HUDEP-2 (cell line): ENCODE results near the gene WNT7B.

Experiments
- DNase-seq, 76 experiments: peaks; one replicate each; lab custom pipeline; 2025; ENCODE audit not compliant: unreplicated experiment in 76 of 76; lab: John Stamatoyannopoulos, UW

The WNT7B gene

DNA sequence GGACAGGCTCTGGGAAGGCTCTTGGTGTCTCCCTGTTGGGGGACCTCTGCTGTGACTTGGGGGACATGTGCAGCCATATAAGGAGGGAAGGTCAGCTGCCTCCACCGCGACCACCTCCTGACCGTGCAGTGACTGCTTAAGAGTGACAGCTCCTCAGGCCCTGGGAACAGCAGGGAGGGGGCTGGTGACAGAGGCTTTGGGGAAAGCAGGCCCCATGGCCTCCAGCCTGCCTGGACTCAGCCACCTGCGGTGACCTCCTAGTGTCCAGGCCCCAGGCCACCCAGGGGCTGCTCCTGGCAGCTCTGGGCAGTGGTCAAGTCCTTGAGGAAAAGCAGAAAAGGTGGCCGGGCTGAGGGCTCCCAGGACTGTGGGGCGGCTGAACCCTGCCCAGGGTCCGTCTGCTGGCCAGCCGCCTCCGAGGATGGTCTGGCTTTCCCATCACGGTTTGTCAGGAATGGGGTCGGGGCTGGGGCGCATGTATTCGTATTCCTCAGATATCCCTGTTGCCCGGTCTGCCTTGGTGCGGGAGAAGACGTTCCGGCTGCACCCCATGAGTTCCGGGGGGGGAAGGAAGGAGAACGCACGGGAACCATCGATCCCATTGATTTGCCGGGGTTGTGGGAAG lies 96.8 kb downstream of the WNT7B start:
- DNase-seq = no peak

DNA sequence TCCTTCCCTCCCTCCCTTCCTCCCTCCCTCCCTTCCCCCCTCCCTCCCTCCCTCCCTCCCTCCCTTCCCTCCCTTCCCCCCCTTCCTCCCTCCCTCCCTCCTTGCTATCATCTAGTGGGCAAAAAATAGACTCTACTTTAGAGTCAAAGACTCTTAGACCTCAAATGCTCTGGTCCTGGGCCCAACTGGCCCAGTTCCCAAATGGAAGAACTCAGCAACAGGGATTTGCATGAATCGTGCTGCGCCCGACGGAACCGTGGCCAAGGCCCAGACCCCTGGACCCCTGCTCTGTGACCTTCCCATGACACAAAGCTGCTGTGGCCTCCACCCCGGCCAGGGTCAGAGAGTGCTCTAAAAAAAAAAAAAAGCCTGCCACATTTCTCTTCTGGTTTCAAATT lies 97.4 kb downstream of the WNT7B start:
- no peak for DNase-seq

DNA sequence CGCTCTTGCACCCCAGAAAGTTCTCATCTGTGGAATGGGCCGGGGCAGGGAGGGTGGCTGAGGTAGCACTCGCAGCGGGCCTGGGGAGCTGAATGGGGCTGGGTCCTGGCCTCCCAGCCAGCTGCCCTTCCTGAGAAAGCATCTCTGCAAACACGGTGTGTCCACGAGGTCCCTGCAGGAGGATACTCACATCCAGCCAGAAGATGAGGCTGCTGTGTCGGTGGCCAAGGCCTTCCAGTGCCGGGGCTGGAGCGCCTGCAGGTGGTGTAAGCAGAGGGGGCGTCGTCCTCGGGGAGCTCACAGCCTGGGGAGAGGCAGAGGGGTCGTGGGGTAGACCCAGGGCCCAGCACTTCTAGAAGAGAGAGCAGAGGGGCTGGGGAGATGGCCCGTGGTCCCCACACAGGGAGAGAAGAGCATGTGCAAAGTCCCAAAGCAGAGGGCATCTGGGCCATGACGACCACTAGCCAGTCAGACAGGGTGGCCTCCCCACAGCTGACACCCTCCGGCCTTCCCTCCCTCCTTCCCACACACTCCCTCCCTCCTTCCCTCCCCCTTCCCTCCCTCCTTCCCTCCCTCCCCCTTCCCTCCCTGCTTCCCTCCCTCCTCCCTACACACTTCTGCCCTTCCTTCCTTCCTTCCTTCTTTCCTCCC lies 97.9 kb downstream of the WNT7B start:
- no peak for DNase-seq

DNA sequence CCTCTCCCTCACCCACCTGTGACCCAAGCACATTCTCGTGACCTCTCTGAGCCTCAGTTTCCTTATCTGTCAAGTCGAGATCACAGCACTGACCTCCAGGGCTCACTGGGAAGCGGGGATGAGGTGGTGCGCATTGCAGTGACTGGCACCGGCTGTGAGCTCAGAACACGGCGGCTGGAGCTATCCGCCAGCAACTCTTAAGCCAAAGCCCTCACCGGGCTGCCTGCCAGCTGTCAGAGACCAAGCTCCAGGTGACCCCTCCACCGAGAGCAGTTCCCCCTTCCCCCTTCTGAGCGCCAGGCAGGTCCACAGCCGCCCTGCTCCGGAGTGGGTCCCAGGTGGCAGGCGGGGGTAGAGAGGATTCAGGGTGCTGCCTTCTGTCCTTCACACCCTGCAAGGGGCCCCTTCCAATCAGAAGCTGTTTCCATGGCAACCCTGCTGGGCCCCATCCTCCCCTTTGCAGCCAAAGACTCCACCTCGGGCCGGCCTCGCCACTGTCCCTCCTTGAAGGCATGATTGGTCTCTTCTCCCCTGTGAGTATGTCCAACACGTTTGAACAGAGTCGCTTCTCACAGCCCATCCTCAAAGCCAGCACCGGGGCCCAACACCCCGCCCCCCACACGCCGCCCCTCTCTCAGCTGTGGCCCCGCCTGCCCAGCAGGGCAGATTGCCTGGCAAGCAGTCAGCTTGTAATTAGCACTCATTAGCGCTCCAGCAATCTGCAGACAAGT lies 98.7 kb downstream of the WNT7B start:
- DNase-seq = no peak

DNA sequence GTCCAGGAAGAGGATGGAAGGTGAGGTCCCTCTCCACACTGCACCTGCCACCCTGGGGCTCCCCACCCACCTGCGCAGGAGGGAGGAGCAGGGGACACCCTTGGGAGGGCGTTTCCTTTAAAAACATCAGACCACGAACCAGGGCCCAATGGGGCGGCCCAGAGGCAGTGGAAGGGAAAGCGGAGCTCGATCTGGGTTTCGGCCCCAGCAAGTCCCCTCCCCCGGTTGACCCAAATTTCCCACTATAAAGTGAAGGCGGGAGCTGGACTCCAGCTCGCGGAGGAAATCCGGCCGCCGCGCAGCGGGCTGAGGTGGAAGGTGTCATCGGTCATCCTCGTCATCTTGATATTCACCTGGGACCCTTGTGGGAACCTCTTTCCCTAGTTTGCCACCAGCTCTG lies 99.3 kb downstream of the WNT7B start:
- no peak for DNase-seq

GRCh38 chr22:45877036-45877380 lies 100.0 kb downstream of the WNT7B start:
- no peak for DNase-seq

GRCh38 chr22:45876136-45877035 lies 100.6 kb downstream of the WNT7B start:
- DNase-seq = no peak

GRCh38 chr22:45872659-45873263 lies 104.2 kb downstream of the WNT7B start:
- no peak for DNase-seq

DNA sequence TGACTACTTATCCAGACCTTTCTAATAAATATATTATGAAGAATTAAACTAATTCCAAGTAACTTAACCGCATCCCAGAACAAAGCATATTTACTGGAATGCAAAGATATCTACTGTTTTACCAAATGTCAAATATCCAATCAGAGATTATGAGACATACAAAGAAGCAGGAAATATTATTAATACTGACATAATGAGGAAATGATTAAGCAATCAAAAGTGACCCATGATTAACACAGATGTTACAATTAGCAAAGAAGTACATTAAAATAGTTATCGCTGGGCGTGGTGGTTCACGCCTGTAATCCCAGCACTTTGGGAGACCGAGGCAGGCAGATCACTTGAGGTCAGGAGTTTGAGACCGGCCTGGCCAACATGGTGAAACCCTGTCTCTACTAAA lies 105.2 kb downstream of the WNT7B start:
- no peak for DNase-seq
